PC-3 (cell line): ENCODE measurements around the gene TKTL1. TPM values are rescaled to one million over a fixed set of nuclear protein-coding genes. Genes with fewer than 3 reads are reported as not detected.

Experiments used
- ATAC-seq: fragments of 200-7000 bp; cut with Tn5 transposase; 2 replicates; pipeline ENCODE4 v1.9.1; 2020; ENCODE audit warnings: mild to moderate bottlenecking, moderate library complexity
- BruUV-seq: library from RNA; stranded (reverse); fragments of 400-500 nt; replicated peaks from 2 replicates; lab custom pipeline; 2021; lab: Mats Ljungman, UMichigan
- CTCF ChIA-PET: fragments of 300-600 bp; sonication (Branson Sonifier 250); formaldehyde crosslinking; loops from one replicate; lab custom pipeline; 2022; ENCODE audit warnings: antibody characterized with exemption; lab: Charles Lee
- POLR2A ChIA-PET: fragments of 300-600 bp; sonication (Branson Sonifier 250); formaldehyde crosslinking; loops from one replicate; lab custom pipeline; 2022; ENCODE audit warnings: antibody characterized with exemption; ENCODE audit not compliant: unreplicated experiment; lab: Charles Lee
- DNase-seq: peaks from one replicate; pipeline ENCODE4 v3.0.0-alpha.2; 2015
- H2AFZ ChIP-seq: fragments of 300-600 bp; sonication (generic); 2 replicates; pipeline ENCODE4 v1.6.0; 2016; ENCODE audit warnings: antibody characterized with exemption, low read length
- H3F3A ChIP-seq: fragments of 300-600 bp; sonication (generic); one replicate; pipeline ENCODE4 v1.6.0; 2017; ENCODE audit warnings: antibody characterized with exemption, low read length, control low read depth, mild to moderate bottlenecking; ENCODE audit not compliant: unreplicated experiment
- H3K27ac ChIP-seq: fragments of 300-600 bp; sonication (generic); 2 replicates; pipeline ENCODE4 v1.5.1; 2016; ENCODE audit warnings: mild to moderate bottlenecking, low read length
- H3K27me3 ChIP-seq: fragments of 300-600 bp; sonication (generic); 2 replicates; pipeline ENCODE4 v1.6.1; 2016; ENCODE audit warnings: low read length, mixed read lengths
- H3K36me3 ChIP-seq: fragments of 300-600 bp; sonication (generic); 2 replicates; pipeline ENCODE4 v1.6.1; 2016; ENCODE audit warnings: low read depth, mixed run types, low read length, mixed read lengths
- H3K4me1 ChIP-seq: fragments of 300-600 bp; sonication (generic); 2 replicates; pipeline ENCODE4 v1.5.1; 2016; ENCODE audit warnings: low read length; ENCODE audit not compliant: insufficient read depth
- H3K4me2 ChIP-seq: fragments of 300-600 bp; sonication (generic); 2 replicates; pipeline ENCODE4 v1.6.0; 2016; ENCODE audit warnings: low read length
- H3K4me3 ChIP-seq: fragments of 300-600 bp; sonication (generic); 2 replicates; pipeline ENCODE4 v1.5.1; 2016; ENCODE audit warnings: mild to moderate bottlenecking, low read length, mixed read lengths
- H3K79me2 ChIP-seq: fragments of 300-600 bp; sonication (generic); 2 replicates; pipeline ENCODE4 v1.6.1; 2017; ENCODE audit warnings: low read length, mixed read lengths
- H3K9ac ChIP-seq: fragments of 300-600 bp; sonication (generic); 2 replicates; pipeline ENCODE4 v1.6.0; 2016; ENCODE audit warnings: mild to moderate bottlenecking, low read length
- H3K9me2 ChIP-seq: fragments of 300-600 bp; sonication (generic); replicated peaks from 2 replicates; pipeline ENCODE4 v1.6.1; 2016; ENCODE audit warnings: mixed run types, low read length, mixed read lengths
- H3K9me3 ChIP-seq: fragments of 300-600 bp; sonication (generic); 2 replicates; pipeline ENCODE4 v1.6.1; 2016; ENCODE audit warnings: low read length, mixed read lengths
- H4K20me1 ChIP-seq: fragments of 300-600 bp; sonication (generic); 2 replicates; pipeline ENCODE4 v1.6.1; 2016; ENCODE audit warnings: low read length, mixed read lengths
- EZH2 ChIP-seq: fragments of 300-600 bp; sonication (generic); IDR thresholded peaks from one replicate; pipeline ENCODE4 v1.6.1; 2017; ENCODE audit warnings: antibody characterized with exemption, mild to moderate bottlenecking, low read length; ENCODE audit not compliant: unreplicated experiment
- EZH2phosphoT487 ChIP-seq: fragments of 300-600 bp; sonication (generic); IDR thresholded peaks from 2 replicates; pipeline ENCODE4 v1.6.1; 2018; ENCODE audit warnings: mild to moderate bottlenecking, antibody characterized with exemption, low read length, borderline replicate concordance
- intact Hi-C: fragments of 100-400 bp; cut with micrococcal nuclease; formaldehyde crosslinking; loops from 2 replicates; pipeline ENCODE4 v1.9.0; 2023
- total RNA-seq: library from RNA; depleted of rRNA; stranded (reverse); fragments of >200 nt; gene quantifications from 2 replicates; pipeline ENCODE4 v1.2.3, GENCODE V29; 2014
- TF ChIP-seq, protein P1 (sequence below): fragments of 300-600 bp; sonication (generic); conservative IDR thresholded peaks from 2 replicates; pipeline ENCODE4 v1.5.1; 2017; ENCODE audit warnings: antibody characterized with exemption, low read depth, mild to moderate bottlenecking, low read length

The TKTL1 gene
- total RNA-seq, 1 experiment from 2014 or later, result not detected

- CTCF ChIA-PET, result no interaction called here
- ATAC-seq, result peak; percentile 52
- DNase-seq, result peak; percentile 95
- peaks cover 27% of the 10 kb centered on the region for H3K4me1 ChIP-seq
- H2AFZ ChIP-seq, result no peak overlapping the region
- peaks cover 87% of the 10 kb centered on the region for H3K79me2 ChIP-seq
- H3K9me3 ChIP-seq, result no peaks in the 10 kb centered on the region
- H3K27me3 ChIP-seq, result no peaks in the 10 kb centered on the region
- POLR2A ChIA-PET, result interaction anchor here (0.6 to 0.8 kb wide), 2 partner anchors 10 to 12 kb away, joined by 3 to 5 read pairs; partner anchors contain the start of gene EMD
- TF ChIP-seq EZH2, result no peak
- TF ChIP-seq, protein P1, sequence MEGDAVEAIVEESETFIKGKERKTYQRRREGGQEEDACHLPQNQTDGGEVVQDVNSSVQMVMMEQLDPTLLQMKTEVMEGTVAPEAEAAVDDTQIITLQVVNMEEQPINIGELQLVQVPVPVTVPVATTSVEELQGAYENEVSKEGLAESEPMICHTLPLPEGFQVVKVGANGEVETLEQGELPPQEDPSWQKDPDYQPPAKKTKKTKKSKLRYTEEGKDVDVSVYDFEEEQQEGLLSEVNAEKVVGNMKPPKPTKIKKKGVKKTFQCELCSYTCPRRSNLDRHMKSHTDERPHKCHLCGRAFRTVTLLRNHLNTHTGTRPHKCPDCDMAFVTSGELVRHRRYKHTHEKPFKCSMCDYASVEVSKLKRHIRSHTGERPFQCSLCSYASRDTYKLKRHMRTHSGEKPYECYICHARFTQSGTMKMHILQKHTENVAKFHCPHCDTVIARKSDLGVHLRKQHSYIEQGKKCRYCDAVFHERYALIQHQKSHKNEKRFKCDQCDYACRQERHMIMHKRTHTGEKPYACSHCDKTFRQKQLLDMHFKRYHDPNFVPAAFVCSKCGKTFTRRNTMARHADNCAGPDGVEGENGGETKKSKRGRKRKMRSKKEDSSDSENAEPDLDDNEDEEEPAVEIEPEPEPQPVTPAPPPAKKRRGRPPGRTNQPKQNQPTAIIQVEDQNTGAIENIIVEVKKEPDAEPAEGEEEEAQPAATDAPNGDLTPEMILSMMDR, result no peak
- no peak for TF ChIP-seq EZH2phosphoT487
- peaks cover 41% of the 10 kb centered on the region for H3K36me3 ChIP-seq
- peak overlapping the region; percentile 83 for H3K4me3 ChIP-seq
- H3K27ac ChIP-seq, result peak overlapping the region; percentile 97
- BruUV-seq, result no TSS peak
- H3K9me2 ChIP-seq, result no peaks in the 10 kb centered on the region
- peak overlapping the region; percentile 91 for H3K9ac ChIP-seq
- intact Hi-C loops, result no loop called here
- H4K20me1 ChIP-seq, result peaks cover 31% of the 10 kb centered on the region
- no peaks in the 10 kb centered on the region for H3F3A ChIP-seq
- H3K4me2 ChIP-seq, result peak overlapping the region; percentile 91
Measured at GRCh38 chrX:154368630-154369448, 73.2 kb downstream of the TKTL1 start.

DNA sequence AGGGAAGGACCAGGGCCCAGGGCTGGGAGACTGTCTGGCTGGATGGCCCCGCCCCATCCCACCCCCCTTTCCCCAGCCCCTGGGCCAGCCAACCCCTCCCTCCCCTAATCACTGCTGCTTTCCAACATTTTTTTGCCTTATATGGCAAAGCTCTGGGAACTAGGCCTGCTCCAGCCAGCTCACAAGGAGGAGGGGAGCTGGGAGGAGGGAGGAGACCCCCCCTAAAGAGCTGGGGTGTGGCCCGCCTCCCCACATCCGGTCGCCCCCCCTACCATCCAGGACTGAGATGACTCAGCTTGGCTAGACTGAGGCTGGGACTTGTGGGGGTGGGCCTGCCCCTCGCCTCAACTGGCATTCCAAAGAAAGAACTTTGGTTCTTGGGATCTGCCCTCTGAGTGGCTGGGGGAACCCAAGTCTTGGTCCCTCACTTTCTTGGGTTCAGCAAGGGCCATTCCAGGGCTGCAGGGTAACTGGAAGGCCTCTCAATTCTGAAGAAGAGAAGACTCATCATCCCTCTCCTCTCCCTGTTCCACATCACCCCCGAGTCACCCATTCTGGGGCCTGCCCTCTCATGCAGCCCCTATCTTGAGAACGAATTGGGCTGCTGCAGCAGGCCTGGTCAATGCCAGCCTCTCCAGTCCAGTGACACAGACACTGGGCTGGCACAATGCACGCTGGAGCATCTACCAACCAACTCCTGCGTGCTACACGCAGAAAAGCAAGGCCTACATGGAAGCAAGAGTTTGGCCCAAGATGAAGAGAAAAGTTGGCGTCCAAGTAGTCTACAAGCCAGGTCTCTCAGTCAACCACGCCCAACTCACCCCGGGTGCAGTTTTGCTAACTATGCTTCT, 74.1 kb downstream of the TKTL1 start:
- H3K4me1 ChIP-seq, result peaks cover 30% of the 10 kb centered on the region
- TF ChIP-seq EZH2phosphoT487 (no peak), EZH2 (no peak)
- TF ChIP-seq, protein P1, result no peak
- H3K4me2 ChIP-seq, result peak overlapping the region; percentile 94
- TSS peak; percentile 96 for BruUV-seq
- peak overlapping the region; percentile 97 for H3K27ac ChIP-seq
- no peaks in the 10 kb centered on the region for H3K27me3 ChIP-seq
- ATAC-seq (peak; percentile 20), DNase-seq (peak; percentile 92)
- H3K9ac ChIP-seq, result peak overlapping the region; percentile 91
- H3K79me2 ChIP-seq, result peaks cover 87% of the 10 kb centered on the region
- POLR2A ChIA-PET, result interaction anchor here (0.5 to 0.8 kb wide), 3 partner anchors 9 to 253 kb away, joined by 3 to 5 read pairs (median 5); partner anchors contain the start of gene EMD
- CTCF ChIA-PET, result interaction anchor here (0.6 kb wide), 1 partner anchor 12 kb away, joined by 4 read pairs; no protein-coding TSS in a partner anchor
- no peak overlapping the region for H2AFZ ChIP-seq
- no peaks in the 10 kb centered on the region for H3F3A ChIP-seq
- peak overlapping the region; percentile 83 for H3K4me3 ChIP-seq
- H3K36me3 ChIP-seq, result peaks cover 33% of the 10 kb centered on the region
- peaks cover 27% of the 10 kb centered on the region for H4K20me1 ChIP-seq
- H3K9me3 ChIP-seq, result no peaks in the 10 kb centered on the region
- intact Hi-C loops, result loop anchor here (10.0 kb wide), 1 partner anchor 395 kb away; the partner anchor contains the start of genes HCFC1 and TMEM187
- no peaks in the 10 kb centered on the region for H3K9me2 ChIP-seq
